HG03565 (cell line): ENCODE results near the gene CISH.

Source experiments
- ATAC-seq: cut with Tn5 transposase; IDR thresholded peaks from one replicate; pipeline ENCODE4 v1.9.1; 2021; ENCODE audit warnings: mild to moderate bottlenecking, moderate library complexity; ENCODE audit not compliant: unreplicated experiment

The CISH gene

GRCh38 chr3:50600141-50600753, 11.3 kb downstream of the CISH start:
- ATAC-seq: no peak

- no peak for ATAC-seq
Measured at GRCh38 chr3:50599716-50600118, 11.9 kb downstream of the CISH start.

- ATAC-seq: no peak
Measured at GRCh38 chr3:50599115-50599715, 12.4 kb downstream of the CISH start.

GRCh38 chr3:50594253-50594785, 17.3 kb downstream of the CISH start:
- ATAC-seq: no peak

- no peak for ATAC-seq
Measured at GRCh38 chr3:50592568-50592967, 19.0 kb downstream of the CISH start.

- ATAC-seq: no peak
Measured at GRCh38 chr3:50591196-50591741, 20.3 kb downstream of the CISH start.

- no peak for ATAC-seq
Measured at GRCh38 chr3:50588759-50589433, 22.7 kb downstream of the CISH start.

GRCh38 chr3:50587806-50588758, 23.5 kb downstream of the CISH start:
- no peak for ATAC-seq

GRCh38 chr3:50587373-50587772, 24.2 kb downstream of the CISH start:
- ATAC-seq: no peak

GRCh38 chr3:50586763-50587070, 24.9 kb downstream of the CISH start:
- no peak for ATAC-seq

- no peak for ATAC-seq
Measured at GRCh38 chr3:50585919-50586762, 25.4 kb downstream of the CISH start.

- no peak for ATAC-seq
Measured at GRCh38 chr3:50584391-50584790, 27.2 kb downstream of the CISH start.

- no peak for ATAC-seq
Measured at GRCh38 chr3:50583897-50584296, 27.7 kb downstream of the CISH start.

- no peak for ATAC-seq
Measured at GRCh38 chr3:50582083-50582482, 29.5 kb downstream of the CISH start.

- ATAC-seq: no peak
Measured at GRCh38 chr3:50581459-50581842, 30.1 kb downstream of the CISH start.

GRCh38 chr3:50580683-50581458, 30.7 kb downstream of the CISH start:
- ATAC-seq: no peak

- no peak for ATAC-seq
Measured at GRCh38 chr3:50577348-50577747, 34.2 kb downstream of the CISH start.

GRCh38 chr3:50575372-50575771, 36.2 kb downstream of the CISH start:
- ATAC-seq: no peak

- no peak for ATAC-seq
Measured at GRCh38 chr3:50574444-50574831, 37.1 kb downstream of the CISH start.
